Pons (tissue), 1 donor: ENCODE data around the gene GTF2E1.
"Not testable (repeated sequence)": the region's sequence is repeated elsewhere in the genome, so short reads cannot be mapped to it uniquely, and the experiment has no call there.

Source experiments
- DNase-seq: peaks from one replicate; pipeline ENCODE4 v3.0.0-alpha.2; 2016; ENCODE audit warnings: low spot score

GTF2E1 gene

GRCh38 chr3:120742198-120742848 is at the start of gene GTF2E1, which contains the start of gene RABL3:
TSS of gene GTF2E1 (plus strand) at chr3:120742744. CDS start at chr3:120750553, 7,809 bp downstream.
TSS of gene RABL3 (minus strand) at chr3:120742516. CDS start at chr3:120742507, 9 bp downstream.
- peak; percentile 100 for DNase-seq

- peak; percentile 77 for DNase-seq
These were observed 48.9 kb upstream of the GTF2E1 start for GRCh38 chr3:120693439-120694171.

DNA sequence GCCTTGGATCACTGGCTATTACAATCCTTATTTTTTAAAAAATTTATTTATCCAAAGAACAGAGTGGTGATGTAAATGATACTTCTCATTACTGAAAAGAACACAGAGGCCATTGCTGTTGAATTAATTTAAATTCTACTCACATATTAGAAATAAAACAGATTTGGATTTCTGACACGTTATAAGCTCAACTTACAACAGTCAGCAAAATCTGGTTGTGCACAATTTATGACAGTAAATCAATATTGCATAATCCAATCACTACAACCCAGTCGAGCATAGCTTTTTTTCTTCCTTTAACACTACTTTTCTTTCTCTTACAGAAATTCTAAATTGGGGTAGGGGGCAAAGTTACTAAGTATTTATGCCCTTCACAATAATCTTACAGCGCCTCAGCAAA is 43.2 kb upstream of the GTF2E1 start:
- no peak for DNase-seq

DNA sequence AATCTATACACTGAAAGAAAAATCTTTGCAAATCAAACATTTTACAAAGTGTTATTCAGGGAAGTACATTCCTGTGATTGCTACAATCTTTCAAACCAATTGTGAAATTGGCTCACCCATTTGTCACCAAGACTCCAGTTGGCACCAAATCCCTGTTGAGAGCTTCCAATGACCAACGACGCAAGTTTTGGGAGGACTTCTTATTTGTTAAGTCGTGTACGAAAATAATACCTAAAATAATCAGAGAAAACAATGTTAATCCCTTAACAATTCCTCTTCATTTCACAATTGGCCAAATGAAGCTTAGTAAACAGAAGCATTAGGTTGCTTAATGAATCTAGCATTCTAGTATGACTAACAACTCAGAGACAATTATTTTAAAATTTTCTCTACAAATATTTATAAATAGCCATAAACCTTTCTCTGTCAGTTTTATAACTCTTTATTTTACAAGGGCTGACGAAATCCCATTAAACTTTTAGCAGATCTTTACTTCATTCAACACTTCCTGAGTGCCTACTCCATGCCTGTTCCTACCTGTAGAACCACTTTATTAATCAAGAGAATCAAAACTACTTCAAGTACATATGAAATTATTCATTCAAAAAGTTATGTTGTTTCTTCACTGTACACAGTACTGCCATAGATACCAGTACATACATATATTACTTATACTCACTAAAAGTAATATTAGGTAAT is 36.5 kb upstream of the GTF2E1 start:
- no peak for DNase-seq

GRCh38 chr3:120706950-120707349 is 35.6 kb upstream of the GTF2E1 start:
- no peak for DNase-seq

DNA sequence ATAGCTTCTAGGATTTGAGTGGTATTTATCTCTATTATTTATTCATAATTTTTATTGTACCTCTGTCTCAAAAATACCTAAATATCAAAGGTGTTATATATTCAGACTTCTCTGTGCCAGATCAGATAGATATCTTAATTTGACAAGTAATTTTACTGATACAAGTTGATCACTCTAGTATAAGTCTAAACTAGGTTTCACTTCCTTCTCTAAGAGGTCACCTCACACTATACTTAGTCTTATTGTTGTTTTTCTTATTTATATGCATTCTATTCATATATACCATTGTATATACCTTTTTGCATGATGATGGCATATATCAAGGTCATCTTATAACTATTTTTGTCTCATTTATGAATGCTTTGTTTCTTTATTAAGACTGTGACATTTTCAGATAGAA is 34.1 kb upstream of the GTF2E1 start:
- DNase-seq: no peak

GRCh38 chr3:120710369-120710768 is 32.2 kb upstream of the GTF2E1 start:
- DNase-seq: no peak

DNA sequence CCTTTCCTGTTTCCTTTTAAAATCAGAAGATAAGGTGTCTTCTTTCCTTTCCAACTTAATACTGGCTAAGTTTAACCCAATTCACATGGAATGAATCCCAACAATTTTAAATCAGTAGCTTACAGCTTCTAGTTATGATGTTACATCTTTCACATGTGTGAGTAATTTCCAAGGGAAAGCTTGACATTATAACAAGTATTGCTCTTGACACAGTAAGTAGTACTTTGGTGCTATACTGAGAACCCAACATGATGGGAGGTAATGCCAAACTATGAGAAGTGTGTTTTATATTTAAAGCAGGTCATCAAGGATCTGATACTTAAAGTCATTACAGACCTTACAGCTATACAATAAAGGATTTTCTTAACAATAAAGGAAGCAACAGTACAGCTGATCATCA is 29.3 kb upstream of the GTF2E1 start:
- DNase-seq: no peak

DNA sequence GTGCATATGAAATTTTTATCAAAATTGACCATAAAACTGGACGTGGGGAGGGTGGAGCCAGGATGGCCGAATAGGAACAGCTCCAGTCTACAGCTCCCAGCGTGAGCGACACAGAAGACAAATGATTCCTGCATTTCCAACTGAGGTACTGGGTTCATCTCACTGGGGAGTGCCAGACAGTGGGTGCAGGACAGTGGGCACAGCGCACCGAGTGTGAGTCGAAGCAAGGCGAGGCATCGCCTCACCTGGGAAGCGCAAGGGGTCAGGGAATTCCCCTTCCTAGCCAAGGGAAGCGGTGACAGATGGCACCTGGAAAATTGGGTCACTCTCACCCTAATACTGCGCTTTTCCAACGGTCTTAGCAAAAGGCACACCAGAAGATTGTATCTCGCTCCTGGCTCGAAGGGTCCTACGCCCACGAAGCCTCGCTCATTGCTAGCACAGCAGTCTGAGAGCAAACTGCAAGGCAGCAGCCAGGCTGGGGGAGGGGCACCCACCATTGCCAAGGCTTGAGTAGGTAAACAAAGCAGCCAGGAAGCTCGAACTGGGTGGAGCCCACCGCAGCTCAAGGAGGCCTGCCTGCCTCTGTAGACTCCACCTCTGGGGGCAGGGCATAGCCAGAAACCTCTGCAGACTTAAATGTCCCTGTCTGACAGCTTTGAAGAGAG is 23.2 kb upstream of the GTF2E1 start:
- not testable (repeated sequence) for DNase-seq

DNA sequence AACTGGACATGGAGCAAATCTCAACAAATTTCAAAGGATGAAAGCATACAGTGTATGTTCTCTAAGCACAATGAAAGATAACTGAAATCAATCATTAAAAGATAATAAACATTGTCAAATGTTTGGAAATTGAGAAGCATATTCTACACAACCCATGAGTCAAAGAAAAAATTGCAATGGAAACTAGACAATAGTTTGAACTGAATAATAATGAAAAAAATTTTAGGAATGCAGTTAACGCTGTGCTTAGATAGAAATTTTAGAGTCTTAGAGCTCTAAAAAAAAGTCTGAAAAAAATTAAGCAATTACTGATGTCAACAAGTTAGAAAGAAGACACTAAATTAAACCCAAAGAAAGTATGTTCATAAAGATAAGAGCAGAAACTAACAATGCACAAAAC is 15.8 kb upstream of the GTF2E1 start:
- DNase-seq: no peak

DNA sequence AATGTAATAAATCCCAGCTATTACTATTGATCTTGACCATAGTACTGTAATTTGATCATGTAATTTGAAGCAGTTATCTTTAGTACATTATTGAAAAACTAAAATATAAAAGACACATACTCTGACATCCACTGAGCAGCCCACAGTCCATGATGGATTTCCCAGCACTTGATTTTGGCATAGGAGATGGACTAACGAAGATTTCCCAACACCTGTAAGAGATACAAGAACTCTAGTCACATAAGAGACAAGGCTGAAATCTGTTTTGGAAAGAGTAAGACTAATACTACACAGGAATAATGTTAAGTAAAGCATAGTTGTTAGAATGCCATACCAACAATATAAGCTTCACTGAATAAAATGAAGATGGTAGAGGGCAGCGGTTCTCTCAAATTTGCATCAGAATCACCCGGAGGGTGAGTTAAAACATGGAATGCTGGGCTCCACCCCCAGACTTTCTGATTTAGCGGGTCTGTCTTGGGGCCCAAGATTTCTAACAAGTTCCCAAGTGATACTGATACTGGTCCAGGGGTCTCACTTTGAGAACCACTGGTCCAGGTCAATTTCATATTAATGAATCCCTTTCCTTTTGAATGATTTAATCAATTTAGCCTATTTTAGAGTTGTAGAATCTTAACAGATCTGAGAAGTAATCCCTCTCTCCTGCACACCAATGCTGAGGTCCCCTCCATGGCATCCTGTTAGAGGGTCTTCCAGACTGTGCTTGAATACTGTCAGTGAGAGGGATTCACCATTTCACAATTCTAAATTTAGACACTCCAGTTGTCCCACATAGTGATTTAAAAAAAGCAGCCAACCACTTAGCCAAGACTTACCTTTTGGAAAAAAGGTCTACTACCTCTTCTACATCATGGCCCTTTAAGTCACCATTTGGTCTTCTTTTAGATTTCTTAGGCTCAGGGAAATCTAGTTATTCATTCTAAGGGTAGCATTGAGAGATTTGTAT is 11.7 kb upstream of the GTF2E1 start:
- no peak for DNase-seq

DNA sequence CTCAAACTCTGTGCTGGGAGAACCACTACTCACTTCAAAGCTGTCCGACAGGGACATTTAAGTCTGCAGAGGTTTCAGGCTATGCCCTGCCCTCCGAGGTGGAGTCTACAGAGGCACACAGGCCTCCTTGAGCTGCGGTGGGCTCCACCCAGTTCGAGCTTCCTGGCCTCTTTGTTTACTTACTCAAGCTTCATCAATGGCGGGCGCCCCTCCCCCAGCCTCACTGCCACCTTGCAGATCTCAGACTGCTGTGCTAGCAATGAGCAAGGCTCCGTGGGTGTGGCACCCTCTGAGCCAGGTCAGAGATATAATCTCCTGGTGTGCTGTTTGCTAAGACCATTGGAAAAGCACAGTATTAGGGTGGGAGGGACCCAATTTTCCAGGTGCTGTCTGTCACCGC is 4.5 kb upstream of the GTF2E1 start:
- not testable (repeated sequence) for DNase-seq

- DNase-seq: no peak
These were observed 1.2 kb upstream of the GTF2E1 start for GRCh38 chr3:120741320-120741719.

DNA sequence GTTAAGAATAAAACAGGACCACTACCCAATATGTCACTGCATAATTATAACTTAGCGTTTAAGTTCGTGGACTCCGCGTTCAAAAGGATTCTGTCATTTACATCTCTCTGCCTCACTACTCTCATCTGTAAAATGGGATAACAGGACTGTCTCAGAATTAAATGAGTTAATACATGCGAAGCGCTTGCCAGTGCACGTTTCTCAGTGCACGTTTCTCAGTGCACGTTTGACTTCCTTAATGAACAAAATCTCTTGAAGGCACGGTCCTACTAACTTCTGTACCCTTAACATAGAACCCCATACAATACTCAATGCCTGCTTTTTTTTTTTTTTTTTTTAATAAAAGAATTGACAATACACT is 727 bp upstream of the GTF2E1 start:
- peak; percentile 54 for DNase-seq

DNA sequence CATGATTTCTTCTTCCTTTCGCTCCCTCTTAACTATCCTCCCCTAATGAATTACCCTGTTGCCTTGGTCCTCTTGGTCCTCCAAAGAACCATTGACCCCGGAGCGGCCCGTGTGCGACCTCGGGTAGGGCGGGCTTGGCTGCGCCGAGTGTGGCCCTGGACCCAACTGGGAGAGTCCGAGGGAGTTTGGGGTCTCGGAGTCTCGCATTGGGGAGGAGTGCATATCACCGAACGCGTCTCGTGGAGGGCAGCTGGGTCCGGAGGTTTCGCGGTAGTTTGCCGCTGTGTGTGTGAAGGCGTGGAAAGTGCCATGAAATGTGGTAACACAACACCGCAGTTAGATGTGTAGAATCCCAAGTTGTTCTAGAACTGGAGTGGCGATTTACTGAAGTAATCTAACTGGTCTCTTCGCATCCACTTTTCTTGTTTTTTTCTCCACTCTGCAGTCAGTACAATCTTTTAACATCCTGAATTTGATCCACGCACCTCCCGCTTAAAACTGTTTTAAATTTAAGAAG is 363 bp downstream of the GTF2E1 start:
- DNase-seq: no peak

- DNase-seq: no peak
These were observed 1.1 kb downstream of the GTF2E1 start for GRCh38 chr3:120743556-120744195.

GRCh38 chr3:120745466-120745865 is 2.9 kb downstream of the GTF2E1 start:
- no peak for DNase-seq

- DNase-seq: no peak
These were observed 7.3 kb downstream of the GTF2E1 start for GRCh38 chr3:120749843-120750242.

DNA sequence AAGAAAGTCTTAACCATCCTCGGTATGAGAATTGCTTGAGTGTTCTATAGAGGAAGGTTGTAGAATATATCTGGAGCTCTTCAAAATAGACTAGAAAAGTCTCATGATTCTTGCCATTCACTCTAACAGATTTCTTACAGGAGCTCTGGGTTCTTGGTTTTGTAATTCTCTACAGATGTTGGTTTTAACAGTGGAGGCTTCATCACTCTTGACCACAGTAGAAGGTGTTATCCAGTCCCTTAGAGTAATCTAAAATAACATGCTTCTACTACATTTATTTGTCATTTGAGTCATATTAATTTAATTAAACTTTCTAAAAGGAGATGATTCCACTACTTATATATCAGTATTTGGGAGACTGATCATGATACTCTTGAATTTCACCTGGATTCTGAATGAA is 9.7 kb downstream of the GTF2E1 start:
- DNase-seq: no peak

- DNase-seq: no peak
These were observed 10.3 kb downstream of the GTF2E1 start for GRCh38 chr3:120752865-120753264.

GRCh38 chr3:120753810-120754209 is 11.3 kb downstream of the GTF2E1 start:
- no peak for DNase-seq
